HEK293T (cell line): ENCODE results near the gene PRR11.

Experiments
- NFRKB ChIP-seq: fragments of 450-650 bp; IDR thresholded peaks from 2 replicates; pipeline ENCODE4 v1.6.1; 2016; ENCODE audit warnings: mild to moderate bottlenecking, moderate library complexity
- SUZ12 ChIP-seq: fragments of 450-650 bp; IDR thresholded peaks from 2 replicates; pipeline ENCODE4 v1.6.1; 2016; ENCODE audit warnings: mild to moderate bottlenecking

- TF ChIP-seq SUZ12 = no peak
- TF ChIP-seq NFRKB = no peak
Observed at GRCh38 chr17:59149051-59149450, 6.5 kb upstream of the PRR11 start.
